Retinal pigment epithelial cell (primary cell): ENCODE results near the gene ST6GALNAC3.

Experiments used
- DNase-seq: peaks from one replicate; pipeline ENCODE4 v3.0.0-alpha.2; 2010; ENCODE audit warnings: low read depth
- H3K4me3 ChIP-seq: 2 replicates; pipeline ENCODE4 v1.5.1; 2011; ENCODE audit warnings: mild to moderate bottlenecking, low read length, control low read depth, moderate library complexity
- TF ChIP-seq, protein P1 (sequence below): conservative IDR thresholded peaks from 2 replicates; pipeline ENCODE4 v1.5.1; 2011; ENCODE audit warnings: low read depth, low read length, control low read depth, inconsistent platforms

The ST6GALNAC3 gene

DNA sequence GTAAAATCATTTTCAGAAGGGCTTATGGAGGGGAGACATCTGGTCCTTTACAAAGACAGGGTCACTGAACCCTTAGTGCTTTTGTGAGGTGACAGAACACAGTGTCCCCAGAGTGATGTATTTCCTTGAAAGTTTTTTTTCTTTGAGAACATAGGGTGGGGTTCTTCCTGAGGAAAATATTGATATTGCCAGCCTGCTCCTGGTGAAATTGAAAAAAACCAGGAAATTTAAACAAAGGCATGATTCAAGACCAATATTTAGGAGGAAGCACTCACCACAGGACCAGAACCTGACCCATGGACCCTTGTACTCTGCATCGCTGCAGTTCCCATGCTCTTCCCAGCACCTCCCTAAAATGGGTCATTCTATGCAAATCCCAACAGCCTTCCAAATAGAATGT is 63.7 kb downstream of the ST6GALNAC3 start:
- DNase-seq, result no peak
- no peak overlapping the region for H3K4me3 ChIP-seq
- TF ChIP-seq, protein P1, sequence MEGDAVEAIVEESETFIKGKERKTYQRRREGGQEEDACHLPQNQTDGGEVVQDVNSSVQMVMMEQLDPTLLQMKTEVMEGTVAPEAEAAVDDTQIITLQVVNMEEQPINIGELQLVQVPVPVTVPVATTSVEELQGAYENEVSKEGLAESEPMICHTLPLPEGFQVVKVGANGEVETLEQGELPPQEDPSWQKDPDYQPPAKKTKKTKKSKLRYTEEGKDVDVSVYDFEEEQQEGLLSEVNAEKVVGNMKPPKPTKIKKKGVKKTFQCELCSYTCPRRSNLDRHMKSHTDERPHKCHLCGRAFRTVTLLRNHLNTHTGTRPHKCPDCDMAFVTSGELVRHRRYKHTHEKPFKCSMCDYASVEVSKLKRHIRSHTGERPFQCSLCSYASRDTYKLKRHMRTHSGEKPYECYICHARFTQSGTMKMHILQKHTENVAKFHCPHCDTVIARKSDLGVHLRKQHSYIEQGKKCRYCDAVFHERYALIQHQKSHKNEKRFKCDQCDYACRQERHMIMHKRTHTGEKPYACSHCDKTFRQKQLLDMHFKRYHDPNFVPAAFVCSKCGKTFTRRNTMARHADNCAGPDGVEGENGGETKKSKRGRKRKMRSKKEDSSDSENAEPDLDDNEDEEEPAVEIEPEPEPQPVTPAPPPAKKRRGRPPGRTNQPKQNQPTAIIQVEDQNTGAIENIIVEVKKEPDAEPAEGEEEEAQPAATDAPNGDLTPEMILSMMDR, result no peak

DNA sequence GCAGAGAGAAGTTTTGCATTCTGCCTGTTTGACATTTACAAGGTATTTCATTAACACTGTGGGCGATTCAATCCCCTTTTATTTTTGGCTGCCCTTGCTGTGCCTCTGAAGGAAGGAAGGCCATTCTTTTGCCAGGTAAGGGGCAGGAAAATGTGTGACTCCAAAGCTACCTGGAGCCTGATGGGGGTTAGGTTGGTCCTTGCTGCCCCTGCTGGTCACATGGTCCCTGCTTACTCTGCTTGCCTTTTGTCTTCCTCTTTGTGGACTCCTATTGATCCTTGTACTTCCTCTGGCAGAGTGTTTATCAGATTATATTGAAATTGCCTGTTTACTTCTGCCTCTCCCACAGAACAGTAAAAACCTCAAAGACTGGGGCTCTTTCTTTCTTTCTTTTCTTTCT is 65.7 kb downstream of the ST6GALNAC3 start:
- TF ChIP-seq, protein P1, result no peak
- no peak for DNase-seq
- no peak overlapping the region for H3K4me3 ChIP-seq

DNA sequence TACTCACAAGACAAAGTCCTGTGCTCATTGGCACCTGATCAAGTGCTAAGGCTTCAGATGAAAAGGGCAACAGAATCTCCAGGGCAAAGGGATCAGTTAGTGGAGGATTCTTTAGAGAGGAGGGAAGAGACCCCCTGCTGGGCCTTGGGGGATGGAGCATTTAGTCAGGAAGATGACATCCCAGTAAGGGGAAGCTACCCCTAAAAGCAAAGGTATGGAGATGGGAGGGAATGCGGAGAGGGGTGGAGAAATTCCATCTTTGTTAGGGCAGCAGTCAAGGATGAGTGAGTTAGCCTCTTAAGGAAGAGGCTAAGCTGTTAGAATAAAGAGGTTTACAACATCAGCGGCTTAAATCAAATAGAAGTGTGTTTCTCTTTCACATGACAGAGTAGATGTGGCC is 67.4 kb downstream of the ST6GALNAC3 start:
- TF ChIP-seq, protein P1, result no peak
- no peak overlapping the region for H3K4me3 ChIP-seq
- DNase-seq, result no peak

DNA sequence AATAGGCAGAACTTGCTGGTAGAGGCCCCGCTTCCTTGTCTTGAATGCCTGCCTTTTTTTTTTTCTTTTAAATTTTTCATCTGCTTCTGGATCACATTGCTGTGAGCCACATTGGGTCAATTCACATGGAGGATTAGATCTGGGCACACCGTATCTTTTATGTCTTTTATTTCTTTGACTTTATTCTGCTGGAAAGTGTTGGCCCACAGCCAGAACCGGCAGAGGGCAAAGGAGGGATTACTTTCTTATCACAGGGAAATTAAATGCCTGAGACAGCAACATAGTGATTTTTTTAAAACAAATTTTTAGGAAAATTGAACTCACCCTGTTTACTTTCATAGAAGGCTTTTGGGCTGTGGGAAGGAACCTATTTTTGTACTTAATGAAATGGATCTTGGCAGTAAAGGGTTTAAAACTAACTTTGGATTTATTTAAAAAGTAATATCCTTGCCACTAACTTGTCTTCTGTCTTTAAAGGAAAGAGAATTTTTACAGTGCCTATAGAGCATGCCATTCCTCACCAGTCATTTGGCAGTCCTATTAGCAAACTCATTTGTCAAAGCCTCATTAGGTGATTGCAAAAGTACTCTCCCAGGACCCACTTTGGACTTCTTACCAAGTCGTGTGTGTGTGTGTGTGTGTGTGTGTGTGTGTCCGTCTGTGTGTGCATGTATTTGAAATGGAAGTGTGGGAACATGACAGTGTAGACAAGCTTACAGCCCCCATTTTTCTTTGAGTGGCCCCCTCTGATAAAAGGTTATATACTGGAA is 68.4 kb downstream of the ST6GALNAC3 start:
- peak; percentile 75 for DNase-seq
- TF ChIP-seq, protein P1, result no peak
- H3K4me3 ChIP-seq, result no peak overlapping the region

DNA sequence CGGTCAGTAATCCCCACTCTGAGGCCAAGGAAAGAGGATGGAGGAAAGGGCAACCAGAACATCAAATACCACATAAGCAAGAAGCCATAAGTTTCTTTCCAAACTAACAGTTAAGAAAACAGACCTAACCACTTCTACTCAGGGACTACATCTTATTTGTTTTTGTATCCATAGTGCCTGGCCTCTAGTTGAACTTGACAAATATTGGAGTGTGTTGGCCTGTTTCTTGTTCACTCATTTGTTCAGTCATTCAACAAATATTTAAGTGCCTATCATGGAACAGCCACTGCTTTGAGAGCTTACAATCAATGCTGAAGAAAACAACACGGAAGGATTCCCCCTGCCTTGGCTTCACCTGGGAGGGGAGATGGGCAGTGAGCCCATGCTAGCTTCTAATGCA is 69.7 kb downstream of the ST6GALNAC3 start:
- TF ChIP-seq, protein P1, result no peak
- no peak for DNase-seq

DNA sequence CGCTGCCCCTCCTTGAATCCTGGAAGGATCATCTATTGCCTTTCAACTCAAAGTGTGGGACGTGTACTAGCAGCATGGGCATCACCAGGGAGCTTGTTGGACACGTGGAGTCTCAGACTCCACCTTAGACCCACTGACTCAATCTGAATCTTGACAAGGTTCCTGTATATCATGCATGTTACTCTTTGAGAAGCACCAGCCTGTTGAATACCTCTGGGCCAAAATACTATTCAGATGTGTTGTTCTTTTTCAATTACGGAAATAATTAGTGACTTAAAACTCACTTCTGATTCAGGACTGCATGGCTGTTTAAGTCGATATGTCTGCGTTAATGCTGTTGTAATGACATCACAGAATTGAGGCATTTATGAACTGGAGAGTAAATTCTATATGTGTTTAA is 70.8 kb downstream of the ST6GALNAC3 start:
- TF ChIP-seq, protein P1, result no peak
- no peak for DNase-seq
- H3K4me3 ChIP-seq, result no peak overlapping the region

More for the DNA sequence above, 69.7 kb downstream of the ST6GALNAC3 start:
- H3K4me3 ChIP-seq, result no peak overlapping the region

DNA sequence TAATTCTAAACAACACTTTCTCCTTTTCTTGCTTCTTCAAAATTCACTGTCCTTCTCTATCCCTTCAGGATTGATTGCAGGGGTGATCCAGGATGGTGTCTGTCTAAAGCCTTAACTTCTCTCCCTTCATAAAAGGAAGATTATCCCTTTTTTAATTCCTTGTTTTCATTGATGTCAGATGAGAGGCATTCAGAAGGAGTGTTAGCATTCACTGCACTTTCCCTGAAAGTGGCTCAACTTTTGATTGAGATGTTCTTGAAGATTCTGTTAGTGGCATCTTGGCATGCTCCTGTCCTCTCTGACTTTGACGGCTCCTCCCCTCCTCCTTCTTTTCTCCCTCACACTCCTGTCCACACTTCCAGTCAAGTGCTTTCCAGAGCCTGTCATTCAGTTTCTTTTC is 71.6 kb downstream of the ST6GALNAC3 start:
- TF ChIP-seq, protein P1, result no peak
- H3K4me3 ChIP-seq, result no peak overlapping the region
- no peak for DNase-seq
